DND-41 (cell line): ENCODE measurements around the gene YTHDF1.

ENCODE experiments used
- EZH2 ChIP-seq: IDR thresholded peaks from 3 replicates; pipeline ENCODE4 v1.6.1; 2012; ENCODE audit warnings: borderline replicate concordance, low read depth, mild to moderate bottlenecking, moderate library complexity, low read length, inconsistent platforms; ENCODE audit not compliant: severe bottlenecking
- TF ChIP-seq, protein P1 (sequence below): IDR thresholded peaks from 2 replicates; pipeline ENCODE4 v1.5.1; 2012; ENCODE audit warnings: borderline replicate concordance, low read length, moderate library complexity, mild to moderate bottlenecking; ENCODE audit not compliant: poor library complexity, severe bottlenecking; ENCODE audit errors: extremely low read depth

DNA sequence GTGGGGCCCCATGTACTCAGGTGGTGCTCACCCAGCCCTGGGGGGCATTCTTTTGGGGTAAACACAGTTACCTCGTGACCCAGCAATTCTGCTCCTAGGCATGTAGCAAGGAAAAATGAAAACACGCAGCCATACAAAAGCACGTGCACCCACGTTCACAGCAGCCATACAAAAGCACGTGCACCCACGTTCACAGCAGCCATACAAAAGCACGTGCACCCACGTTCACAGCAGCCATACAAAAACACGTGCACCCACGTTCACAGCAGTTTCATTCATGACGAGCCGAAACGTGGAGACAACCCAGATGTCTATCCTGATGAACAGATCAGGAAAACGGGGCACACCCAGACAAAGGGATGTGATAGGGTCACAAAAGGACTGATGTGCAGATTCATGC, 57.1 kb downstream of the YTHDF1 start:
- TF ChIP-seq, protein P1, sequence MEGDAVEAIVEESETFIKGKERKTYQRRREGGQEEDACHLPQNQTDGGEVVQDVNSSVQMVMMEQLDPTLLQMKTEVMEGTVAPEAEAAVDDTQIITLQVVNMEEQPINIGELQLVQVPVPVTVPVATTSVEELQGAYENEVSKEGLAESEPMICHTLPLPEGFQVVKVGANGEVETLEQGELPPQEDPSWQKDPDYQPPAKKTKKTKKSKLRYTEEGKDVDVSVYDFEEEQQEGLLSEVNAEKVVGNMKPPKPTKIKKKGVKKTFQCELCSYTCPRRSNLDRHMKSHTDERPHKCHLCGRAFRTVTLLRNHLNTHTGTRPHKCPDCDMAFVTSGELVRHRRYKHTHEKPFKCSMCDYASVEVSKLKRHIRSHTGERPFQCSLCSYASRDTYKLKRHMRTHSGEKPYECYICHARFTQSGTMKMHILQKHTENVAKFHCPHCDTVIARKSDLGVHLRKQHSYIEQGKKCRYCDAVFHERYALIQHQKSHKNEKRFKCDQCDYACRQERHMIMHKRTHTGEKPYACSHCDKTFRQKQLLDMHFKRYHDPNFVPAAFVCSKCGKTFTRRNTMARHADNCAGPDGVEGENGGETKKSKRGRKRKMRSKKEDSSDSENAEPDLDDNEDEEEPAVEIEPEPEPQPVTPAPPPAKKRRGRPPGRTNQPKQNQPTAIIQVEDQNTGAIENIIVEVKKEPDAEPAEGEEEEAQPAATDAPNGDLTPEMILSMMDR = no peak
- no peak for TF ChIP-seq EZH2
